Measurements from ENCODE around the gene PGM2. TPM values are rescaled to one million over a fixed set of nuclear protein-coding genes. Genes with fewer than 3 reads are reported as not detected.
A peak's percentile ranks its signal among the peaks of the same experiment; 100 is the strongest.

Gene PGM2
- total RNA-seq, 4 donors from 2014 or later = 37.4 to 45.6 (median 39.9) TPM

DNA sequence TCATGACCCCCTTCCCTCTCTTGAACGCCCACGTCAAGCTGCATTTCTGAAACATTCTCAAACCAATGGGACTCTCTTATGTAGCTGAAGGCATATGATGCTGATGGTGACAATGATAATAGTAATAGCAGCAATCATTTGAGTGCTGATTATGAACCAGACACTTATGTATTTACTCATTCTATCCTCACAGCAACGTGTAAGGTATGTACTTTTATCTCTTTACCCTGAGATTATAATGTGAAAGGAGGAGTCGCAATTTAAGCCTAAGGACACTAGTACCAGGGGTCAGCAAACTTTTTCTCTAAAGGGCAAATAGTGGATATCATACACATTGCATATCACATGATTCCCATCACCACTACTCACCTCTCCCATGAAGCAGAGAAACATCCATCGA is 8.5 kb downstream of the PGM2 start:
- H3K36me3 ChIP-seq = no peaks in the 10 kb centered on the region
- intact Hi-C loops (cut with DNase I; ENCODE audit: low total_unique reads) = no loop called here
- TF ChIP-seq, protein P1, sequence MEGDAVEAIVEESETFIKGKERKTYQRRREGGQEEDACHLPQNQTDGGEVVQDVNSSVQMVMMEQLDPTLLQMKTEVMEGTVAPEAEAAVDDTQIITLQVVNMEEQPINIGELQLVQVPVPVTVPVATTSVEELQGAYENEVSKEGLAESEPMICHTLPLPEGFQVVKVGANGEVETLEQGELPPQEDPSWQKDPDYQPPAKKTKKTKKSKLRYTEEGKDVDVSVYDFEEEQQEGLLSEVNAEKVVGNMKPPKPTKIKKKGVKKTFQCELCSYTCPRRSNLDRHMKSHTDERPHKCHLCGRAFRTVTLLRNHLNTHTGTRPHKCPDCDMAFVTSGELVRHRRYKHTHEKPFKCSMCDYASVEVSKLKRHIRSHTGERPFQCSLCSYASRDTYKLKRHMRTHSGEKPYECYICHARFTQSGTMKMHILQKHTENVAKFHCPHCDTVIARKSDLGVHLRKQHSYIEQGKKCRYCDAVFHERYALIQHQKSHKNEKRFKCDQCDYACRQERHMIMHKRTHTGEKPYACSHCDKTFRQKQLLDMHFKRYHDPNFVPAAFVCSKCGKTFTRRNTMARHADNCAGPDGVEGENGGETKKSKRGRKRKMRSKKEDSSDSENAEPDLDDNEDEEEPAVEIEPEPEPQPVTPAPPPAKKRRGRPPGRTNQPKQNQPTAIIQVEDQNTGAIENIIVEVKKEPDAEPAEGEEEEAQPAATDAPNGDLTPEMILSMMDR (IDR thresholded peaks at IDR 0.05) = no peak
- no peak for TF ChIP-seq POLR2A (IDR thresholded peaks at IDR 0.05)
- H3K27me3 ChIP-seq = no peaks in the 10 kb centered on the region
- no peak overlapping the region for H3K4me3 ChIP-seq
- no peaks in the 10 kb centered on the region for H3K9me3 ChIP-seq
- no peaks in the 10 kb centered on the region for H3K4me1 ChIP-seq
- no peak overlapping the region for H3K27ac ChIP-seq
- no peak for DNase-seq

GRCh38 chr4:37835806-37836205 is 9.3 kb downstream of the PGM2 start:
- TF ChIP-seq POLR2A (IDR thresholded peaks at IDR 0.05) = no peak
- TF ChIP-seq, protein P1 (IDR thresholded peaks at IDR 0.05) = no peak
- H3K9me3 ChIP-seq = no peaks in the 10 kb centered on the region

GRCh38 chr4:37836274-37836673 is 9.8 kb downstream of the PGM2 start:
- no peak overlapping the region for H3K4me3 ChIP-seq
- intact Hi-C loops (cut with DNase I; ENCODE audit: low total_unique reads) = no loop called here
- DNase-seq = no peak
- no peaks in the 10 kb centered on the region for H3K9me3 ChIP-seq
- H3K4me1 ChIP-seq = no peaks in the 10 kb centered on the region
- no peak overlapping the region for H3K27ac ChIP-seq
- H3K36me3 ChIP-seq = no peaks in the 10 kb centered on the region
- TF ChIP-seq POLR2A (IDR thresholded peaks at IDR 0.05) = no peak
- TF ChIP-seq, protein P1 (IDR thresholded peaks at IDR 0.05) = no peak
- no peaks in the 10 kb centered on the region for H3K27me3 ChIP-seq

More at GRCh38 chr4:37835806-37836205, 9.3 kb downstream of the PGM2 start:
- H3K36me3 ChIP-seq = no peaks in the 10 kb centered on the region
- no peak for DNase-seq
- intact Hi-C loops (cut with DNase I; ENCODE audit: low total_unique reads) = no loop called here
- H3K27me3 ChIP-seq = no peaks in the 10 kb centered on the region
- H3K4me1 ChIP-seq = no peaks in the 10 kb centered on the region
- H3K4me3 ChIP-seq = no peak overlapping the region
- H3K27ac ChIP-seq = no peak overlapping the region

GRCh38 chr4:37836838-37837440 is 10.5 kb downstream of the PGM2 start:
- no peak for DNase-seq
- H3K4me3 ChIP-seq = no peak overlapping the region
- H3K27ac ChIP-seq = peak overlapping the region in 1 of 2 donors; percentile 8
- H3K27me3 ChIP-seq = no peaks in the 10 kb centered on the region
- H3K9me3 ChIP-seq = no peaks in the 10 kb centered on the region
- no peaks in the 10 kb centered on the region for H3K4me1 ChIP-seq
- H3K36me3 ChIP-seq = no peaks in the 10 kb centered on the region
- TF ChIP-seq, protein P1 (IDR thresholded peaks at IDR 0.05) = no peak
- no peak for TF ChIP-seq POLR2A (IDR thresholded peaks at IDR 0.05)
- intact Hi-C loops (cut with DNase I; ENCODE audit: low total_unique reads) = no loop called here

DNA sequence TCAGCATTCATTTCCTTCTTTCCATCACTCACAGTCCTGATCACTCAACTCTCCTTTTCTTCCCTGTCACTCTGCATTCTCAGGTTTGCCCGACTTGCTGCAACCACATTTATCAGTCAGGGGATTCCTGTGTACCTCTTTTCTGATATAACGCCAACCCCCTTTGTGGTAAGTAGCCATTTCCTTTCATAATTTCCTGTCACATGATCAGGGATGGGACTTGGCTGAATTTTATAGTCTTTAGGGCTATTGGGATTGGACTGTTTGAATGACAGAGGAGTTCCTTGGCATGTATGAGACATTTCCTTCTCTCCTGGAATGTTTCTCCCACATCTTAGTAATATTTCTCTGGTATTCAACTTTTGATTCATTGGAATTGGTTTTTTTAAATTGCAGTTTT is 11.0 kb downstream of the PGM2 start:
- Histone ChIP-seq H3K36me3 (no peaks in the 10 kb centered on the region), H3K27ac (peak overlapping the region in 1 of 2 donors; percentile 8), H3K4me3 (no peak overlapping the region), H3K27me3 (no peaks in the 10 kb centered on the region), H3K4me1 (no peaks in the 10 kb centered on the region), H3K9me3 (no peaks in the 10 kb centered on the region)
- DNase-seq = no peak
- intact Hi-C loops (cut with DNase I; ENCODE audit: low total_unique reads) = no loop called here
- TF ChIP-seq POLR2A (IDR thresholded peaks at IDR 0.05) = no peak
- TF ChIP-seq, protein P1 (IDR thresholded peaks at IDR 0.05) = no peak
